GF-D8 (cell line): Measurements from ENCODE around the gene VWC2L.

Experiments used
- DNase-seq: peaks from one replicate; lab custom pipeline; 2025; lab: John Stamatoyannopoulos, UW

The VWC2L gene

DNA sequence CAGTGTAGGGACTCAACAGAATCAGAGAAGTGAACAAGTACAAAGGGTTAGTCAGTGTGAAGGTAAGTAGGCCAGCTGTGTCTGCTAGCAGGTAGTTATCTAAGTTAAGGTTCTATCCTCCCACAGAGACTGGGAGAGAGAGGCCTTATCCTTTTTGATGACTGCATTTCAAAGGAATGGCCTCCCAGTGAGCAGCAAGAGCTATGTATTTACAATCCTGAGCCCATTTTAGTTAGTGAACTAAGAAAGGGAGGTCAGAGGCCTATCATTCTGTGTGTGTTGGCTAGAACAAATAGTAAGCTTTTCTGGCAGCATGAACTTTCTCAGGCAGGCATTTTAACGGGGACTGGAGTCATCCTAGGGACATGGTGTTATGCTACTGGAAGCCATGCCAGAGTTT, 182.9 kb downstream of the VWC2L start:
- DNase-seq: no peak

DNA sequence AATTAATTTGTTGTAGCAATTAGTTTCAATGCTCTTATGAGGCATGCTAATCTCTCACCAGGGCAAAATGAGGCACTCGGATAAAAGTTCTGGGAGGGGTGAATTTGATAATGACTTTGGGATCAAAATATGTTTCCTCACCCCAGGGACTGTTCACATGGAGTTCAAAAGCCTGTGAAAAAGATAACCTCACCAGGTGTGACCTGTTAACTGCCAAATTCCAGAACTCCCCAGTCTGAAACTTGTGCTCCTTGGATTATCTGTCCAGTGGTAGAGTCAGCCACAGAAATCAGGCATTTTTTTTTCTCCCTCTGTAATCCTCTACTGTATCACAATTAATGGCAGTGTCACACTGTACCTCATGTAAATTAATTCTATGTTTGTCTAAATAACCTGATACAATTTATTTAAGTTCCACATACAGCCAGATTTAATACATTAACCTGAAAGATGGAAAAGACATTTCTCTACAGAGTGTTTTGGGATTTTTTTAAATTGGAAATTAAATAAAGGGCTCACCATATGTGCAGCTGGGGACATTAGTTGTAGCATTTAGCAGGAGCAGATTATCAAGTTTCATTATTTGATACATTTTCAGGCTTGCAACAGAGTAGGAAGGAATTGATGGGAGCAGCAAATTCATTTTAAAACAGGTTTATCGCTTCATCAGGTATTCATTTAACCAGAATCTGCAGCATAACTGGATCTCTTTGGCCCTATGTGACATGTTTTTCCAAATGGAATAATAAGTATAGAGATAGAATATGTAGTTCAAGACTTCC, 191.2 kb downstream of the VWC2L start:
- DNase-seq: no peak

DNA sequence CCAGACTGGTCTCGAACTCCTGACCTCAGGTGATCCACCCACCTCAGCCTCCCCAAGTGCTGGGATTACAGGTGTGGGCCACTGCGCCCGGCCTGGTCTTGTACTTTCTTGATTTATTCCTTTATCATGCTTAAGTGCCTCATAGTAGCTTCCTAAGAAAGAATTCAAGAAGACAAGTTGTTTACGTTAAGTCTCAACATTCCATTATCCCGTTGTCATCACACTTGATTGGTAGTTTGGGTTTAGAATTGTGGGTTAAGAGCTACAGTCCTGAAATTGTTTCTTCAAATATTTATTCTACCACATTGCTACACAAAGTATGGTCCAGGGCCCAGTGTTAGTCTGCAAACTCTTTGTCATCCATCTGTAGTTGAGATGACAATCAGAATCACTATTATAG, 194.0 kb downstream of the VWC2L start:
- DNase-seq: no peak

DNA sequence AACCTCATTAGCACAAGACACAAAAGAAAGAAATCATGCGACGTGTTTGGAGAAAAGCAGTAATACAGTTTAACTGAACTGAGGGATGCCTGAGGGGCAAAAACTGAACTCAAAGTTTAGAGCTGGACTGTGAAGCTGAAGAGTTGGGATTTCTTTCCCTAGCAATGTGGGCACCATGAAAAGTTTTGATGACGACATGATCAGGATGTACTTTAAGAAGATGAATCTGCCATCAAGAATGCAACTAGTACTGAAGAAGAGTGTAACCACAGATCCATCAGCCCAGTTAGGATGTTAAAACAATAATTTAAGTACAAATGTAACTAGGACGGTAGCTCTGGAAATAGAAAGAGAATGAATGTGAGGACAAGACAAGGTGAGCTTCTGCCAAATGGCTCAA, 196.2 kb downstream of the VWC2L start:
- no peak for DNase-seq

DNA sequence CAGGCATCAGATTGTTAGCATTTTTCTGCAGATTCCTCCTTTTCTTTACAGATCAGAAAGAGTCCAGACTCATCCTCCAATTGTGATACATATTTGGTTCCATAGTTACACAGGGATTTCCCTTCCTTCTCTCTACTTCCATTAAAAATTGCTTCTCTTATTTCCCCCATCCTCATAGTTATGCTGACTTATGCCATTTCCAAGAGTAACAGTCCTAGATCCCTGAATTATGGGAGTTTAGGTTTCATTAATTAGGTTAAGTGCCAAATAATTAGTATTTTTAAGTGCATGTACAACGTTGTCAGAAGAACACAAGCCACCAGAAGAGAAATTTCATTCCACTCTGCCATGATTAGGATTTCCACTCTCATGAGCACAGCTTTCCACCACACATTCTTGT, 200.2 kb downstream of the VWC2L start:
- DNase-seq: no peak

DNA sequence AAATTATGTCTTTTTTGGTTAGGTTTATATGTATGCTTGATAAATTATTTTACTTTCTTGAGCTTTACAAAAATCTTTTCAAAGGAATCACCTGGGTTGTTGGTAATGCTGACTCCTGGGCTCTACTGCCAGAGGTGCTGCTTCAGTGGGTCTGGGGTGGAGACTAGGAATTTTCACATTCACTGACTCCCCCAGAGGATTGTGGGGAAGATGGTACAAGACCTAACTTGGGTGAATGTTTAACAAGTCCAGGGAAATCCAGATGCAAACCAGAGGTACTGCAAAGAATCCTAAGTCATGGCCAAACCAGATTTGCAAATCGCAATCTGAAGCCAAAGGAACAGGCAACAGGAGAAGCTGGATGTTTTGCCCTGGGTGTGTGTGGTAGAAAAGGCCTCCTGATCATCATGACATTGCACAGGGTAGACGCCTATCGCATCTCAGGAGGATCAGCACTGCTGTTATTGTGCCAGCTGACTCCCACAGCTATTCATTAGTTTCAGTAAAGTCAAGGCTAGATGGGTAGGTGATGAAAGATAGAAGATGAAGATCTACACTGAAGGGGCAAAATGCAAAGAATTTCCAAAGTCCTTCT, 213.4 kb downstream of the VWC2L start:
- no peak for DNase-seq

DNA sequence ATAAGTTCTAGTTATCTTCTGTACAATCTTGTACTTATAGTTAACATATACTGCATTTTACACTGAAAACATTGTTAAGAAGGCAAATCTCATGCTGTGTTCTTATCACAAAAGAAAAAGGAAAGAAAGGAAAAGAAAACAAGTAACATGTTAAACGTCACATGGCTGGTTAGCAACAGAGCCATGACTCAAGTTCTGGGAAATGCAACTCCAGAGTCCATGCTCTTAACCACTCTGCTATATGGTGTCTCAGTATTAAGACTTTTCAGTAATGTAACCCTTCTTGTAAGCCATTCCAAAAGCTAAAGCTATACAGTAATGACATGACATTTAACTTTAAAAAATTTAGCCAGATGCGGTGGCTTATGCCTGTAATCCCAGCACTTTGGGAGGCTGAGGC, 217.2 kb downstream of the VWC2L start:
- no peak for DNase-seq
